SW 1271 (cell line): Measurements from ENCODE around the gene MAST4.
"Not testable (repeated sequence)": the region's sequence is repeated elsewhere in the genome, so short reads cannot be mapped to it uniquely, and the experiment has no call there.

Experiments used
- DNase-seq, 2 experiments: peaks; one replicate each; lab custom pipeline; 2025; lab: John Stamatoyannopoulos, UW

The MAST4 gene

DNA sequence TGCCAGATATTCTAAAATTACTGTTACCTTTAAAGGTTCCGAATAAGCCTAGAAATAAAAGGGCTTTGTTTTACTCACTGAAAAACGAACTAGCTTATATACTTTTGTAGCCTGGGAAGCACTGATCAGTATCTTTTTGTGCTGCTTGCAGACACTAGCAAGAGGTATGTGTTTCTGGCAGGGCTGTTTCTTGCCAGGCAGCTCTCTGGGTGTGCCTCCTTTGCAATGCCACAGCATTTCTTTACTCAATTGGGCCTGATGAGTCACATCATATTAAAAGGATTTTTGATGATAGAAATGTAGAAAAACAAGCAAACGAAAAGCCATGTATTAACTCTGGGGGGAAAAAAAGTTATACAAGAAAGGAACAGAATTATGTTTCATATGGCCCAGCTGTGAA is 564.8 kb downstream of the MAST4 start:
- DNase-seq, result peak in 1 of 2 experiments; percentile 51

DNA sequence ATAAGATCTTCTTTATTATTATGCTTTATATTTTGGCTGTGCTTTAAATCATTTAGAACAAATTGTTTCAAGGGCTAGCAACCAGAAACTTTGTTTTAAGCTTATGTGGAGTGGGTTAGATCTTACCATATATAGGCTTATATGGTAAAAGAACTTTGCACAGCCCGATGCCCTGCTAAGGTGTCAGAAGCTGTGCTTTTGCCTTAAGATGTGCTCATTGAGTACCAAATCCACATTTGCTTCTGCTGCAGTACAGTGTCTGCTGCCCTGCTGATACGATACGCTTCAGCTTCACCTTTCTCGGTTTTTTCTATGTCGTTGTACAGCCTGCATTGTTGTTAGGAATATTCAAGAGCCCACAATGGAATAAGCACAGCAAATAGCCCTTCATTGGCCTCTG is 565.6 kb downstream of the MAST4 start:
- DNase-seq, result no peak

GRCh38 chr5:67163231-67163756 is 567.1 kb downstream of the MAST4 start:
- DNase-seq, result no peak

GRCh38 chr5:67163863-67164595 is 567.8 kb downstream of the MAST4 start:
- no peak for DNase-seq

DNA sequence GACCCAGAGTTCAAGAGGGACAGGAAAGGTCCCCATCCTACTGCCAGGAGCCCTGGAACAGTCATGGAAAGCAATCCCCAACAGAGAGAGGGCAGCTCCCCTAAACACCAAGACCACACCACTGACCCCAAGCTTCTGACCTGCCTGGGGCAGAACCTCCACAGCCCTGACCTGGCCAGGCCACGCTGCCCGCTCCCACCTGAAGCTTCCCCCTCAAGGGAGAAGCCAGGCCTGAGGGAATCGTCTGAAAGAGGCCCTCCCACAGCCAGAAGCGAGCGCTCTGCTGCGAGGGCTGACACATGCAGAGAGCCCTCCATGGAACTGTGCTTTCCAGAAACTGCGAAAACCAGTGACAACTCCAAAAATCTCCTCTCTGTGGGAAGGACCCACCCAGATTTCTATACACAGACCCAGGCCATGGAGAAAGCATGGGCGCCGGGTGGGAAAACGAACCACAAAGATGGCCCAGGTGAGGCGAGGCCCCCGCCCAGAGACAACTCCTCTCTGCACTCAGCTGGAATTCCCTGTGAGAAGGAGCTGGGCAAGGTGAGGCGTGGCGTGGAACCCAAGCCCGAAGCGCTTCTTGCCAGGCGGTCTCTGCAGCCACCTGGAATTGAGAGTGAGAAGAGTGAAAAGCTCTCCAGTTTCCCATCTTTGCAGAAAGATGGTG is 568.8 kb downstream of the MAST4 start:
- DNase-seq, result no peak

DNA sequence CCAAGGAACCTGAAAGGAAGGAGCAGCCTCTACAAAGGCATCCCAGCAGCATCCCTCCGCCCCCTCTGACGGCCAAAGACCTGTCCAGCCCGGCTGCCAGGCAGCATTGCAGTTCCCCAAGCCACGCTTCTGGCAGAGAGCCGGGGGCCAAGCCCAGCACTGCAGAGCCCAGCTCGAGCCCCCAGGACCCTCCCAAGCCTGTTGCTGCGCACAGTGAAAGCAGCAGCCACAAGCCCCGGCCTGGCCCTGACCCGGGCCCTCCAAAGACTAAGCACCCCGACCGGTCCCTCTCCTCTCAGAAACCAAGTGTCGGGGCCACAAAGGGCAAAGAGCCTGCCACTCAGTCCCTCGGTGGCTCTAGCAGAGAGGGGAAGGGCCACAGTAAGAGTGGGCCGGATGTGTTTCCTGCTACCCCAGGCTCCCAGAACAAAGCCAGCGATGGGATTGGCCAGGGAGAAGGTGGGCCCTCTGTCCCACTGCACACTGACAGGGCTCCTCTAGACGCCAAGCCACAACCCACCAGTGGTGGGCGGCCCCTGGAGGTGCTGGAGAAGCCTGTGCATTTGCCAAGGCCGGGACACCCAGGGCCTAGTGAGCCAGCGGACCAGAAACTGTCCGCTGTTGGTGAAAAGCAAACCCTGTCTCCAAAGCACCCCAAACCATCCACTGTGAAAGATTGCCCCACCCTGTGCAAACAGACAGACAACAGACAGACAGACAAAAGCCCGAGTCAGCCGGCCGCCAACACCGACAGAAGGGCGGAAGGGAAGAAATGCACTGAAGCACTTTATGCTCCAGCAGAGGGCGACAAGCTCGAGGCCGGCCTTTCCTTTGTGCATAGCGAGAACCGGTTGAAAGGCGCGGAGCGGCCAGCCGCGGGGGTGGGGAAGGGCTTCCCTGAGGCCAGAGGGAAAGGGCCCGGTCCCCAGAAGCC is 569.6 kb downstream of the MAST4 start:
- DNase-seq, result no peak

DNA sequence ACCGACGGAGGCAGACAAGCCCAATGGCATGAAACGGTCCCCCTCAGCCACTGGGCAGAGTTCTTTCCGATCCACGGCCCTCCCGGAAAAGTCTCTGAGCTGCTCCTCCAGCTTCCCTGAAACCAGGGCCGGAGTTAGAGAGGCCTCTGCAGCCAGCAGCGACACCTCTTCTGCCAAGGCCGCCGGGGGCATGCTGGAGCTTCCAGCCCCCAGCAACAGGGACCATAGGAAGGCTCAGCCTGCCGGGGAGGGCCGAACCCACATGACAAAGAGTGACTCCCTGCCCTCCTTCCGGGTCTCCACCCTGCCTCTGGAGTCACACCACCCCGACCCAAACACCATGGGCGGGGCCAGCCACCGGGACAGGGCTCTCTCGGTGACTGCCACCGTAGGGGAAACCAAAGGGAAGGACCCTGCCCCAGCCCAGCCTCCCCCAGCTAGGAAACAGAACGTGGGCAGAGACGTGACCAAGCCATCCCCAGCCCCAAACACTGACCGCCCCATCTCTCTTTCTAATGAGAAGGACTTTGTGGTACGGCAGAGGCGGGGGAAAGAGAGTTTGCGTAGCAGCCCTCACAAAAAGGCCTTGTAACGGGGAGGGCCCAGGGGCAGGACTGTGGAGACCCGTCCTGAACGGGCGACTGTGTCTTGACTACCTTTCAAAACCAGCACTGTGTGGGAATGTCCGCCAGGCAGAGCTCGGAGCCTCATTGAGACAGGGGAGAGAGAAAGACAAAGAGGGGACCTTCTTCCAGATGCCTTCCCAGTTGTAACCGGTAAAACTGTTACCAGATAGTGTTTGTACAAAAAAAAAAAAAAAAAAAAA is 570.5 kb downstream of the MAST4 start:
- DNase-seq, result no peak

DNA sequence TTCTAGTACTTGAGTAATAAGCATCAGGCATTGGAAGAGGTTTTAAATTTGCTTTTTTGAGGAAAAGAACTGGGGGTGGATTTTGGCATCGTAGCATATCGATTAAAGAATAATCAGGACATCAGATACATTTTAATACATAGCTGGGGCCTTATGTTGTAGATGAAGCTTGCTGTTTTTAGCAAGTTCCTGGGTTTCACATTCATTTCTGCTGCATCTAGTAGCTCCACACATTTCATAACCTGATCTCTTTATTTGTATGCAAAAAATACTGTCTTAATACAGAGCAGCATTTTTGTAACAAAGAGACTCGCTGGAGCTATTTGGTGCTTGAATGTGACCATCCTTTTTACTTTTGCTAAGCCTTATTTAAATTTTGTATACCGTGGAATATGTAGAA is 571.9 kb downstream of the MAST4 start:
- no peak for DNase-seq

DNA sequence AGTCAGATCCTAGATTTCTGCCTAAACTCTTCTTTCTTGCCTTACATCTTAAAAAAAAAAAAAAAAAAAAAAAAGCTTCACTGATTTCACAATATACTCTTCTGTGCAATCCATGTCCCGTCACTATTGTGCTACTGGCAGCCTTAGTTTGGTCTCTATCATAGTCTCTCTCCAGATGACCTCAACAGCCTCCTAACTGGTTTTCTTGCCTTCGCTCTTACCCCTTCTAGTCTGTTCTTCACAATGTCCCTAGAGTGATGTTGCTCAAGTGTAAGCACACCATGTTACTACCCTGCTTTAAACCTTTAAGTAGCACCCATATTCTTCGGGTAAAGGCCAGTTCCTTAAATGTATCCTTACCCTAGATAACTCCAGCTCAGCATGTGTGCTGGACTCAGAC is 574.6 kb downstream of the MAST4 start:
- DNase-seq, result no peak

- not testable (repeated sequence) for DNase-seq
Measured at GRCh38 chr5:67173351-67173750, 577.2 kb downstream of the MAST4 start.

DNA sequence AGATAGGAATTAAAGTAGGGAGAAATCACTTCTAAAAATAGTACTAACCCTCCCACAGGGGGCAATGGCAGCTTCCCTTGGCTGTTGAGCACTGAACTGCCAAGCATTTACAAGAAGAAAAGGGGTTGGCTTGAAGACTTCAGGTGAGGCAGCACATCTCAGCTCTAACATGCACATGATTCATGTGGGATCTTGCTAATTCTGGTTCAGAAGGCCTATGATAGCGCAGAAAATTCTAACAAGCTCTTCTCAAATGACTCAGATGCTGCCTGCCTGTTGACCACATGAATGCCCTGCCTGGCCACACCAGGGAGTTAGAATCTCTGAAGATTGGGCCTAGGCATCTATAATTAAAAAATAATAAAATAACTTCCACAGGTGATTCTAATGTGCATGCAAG is 577.8 kb downstream of the MAST4 start:
- no peak for DNase-seq

- no peak for DNase-seq
Measured at GRCh38 chr5:67176936-67177335, 580.7 kb downstream of the MAST4 start.

DNA sequence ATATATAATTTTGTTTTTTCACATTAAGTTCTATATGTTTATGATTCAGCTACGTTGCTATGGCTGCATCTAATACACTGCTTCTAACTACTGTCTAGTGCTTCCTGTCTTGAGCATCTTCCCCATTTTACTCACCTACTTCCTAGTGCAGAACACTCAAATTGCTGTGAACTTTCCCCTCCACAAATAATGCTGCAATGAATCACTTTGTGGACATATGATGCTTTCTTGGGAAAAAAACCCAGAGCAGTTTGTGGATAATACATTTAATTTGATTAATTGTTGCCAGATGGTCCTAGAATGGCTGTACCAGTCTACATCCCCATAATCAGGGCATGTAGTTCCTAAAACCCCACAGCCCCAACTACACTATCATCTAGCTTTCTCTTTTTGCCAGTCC is 581.9 kb downstream of the MAST4 start:
- DNase-seq, result no peak

DNA sequence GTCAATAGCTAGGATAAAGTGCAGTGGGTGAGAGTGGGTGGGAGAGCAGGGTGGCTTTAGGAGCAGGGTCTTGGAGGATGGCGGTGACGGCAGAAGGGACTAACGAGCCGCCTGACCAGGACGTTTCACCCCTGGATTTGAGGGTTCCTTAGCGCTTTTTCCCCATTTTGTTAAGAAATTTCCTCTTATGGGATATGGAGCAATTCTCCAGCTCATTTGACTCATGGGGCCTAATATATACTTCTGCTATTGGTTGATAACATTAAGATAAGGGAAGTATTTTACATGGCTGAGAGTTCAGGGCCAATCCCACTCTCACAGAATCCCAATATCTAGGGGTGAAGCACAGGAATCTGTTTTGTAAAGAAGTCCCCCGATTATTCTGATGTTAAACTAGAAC is 582.8 kb downstream of the MAST4 start:
- no peak for DNase-seq

- no peak for DNase-seq
Measured at GRCh38 chr5:67179697-67180361, 583.6 kb downstream of the MAST4 start.

- DNase-seq, result no peak
Measured at GRCh38 chr5:67181648-67182221, 585.5 kb downstream of the MAST4 start.

DNA sequence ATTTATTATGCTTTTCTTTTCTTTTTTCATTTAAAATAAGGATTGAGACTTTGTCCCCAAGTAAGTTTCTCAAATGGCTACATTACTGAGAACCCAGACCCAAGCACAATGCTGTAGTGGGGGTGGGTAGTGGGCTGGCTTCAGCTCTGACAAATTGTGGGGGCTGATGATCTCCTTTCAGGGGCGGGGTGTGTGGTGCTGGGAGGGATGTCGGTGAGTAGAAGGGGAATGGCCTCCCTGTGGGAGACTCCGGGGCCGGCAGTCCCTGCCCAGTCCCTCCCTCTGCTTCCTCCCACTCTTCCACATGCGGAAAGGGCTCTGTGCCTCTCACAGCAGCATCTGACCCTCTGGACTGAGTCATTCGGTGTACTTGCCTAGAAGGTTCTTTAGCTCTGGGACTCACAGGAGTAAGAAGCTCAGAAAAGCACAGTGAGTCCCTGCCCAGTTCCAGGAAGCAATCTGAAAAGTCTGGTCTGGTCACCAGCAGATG is 586.2 kb downstream of the MAST4 start:
- no peak for DNase-seq

DNA sequence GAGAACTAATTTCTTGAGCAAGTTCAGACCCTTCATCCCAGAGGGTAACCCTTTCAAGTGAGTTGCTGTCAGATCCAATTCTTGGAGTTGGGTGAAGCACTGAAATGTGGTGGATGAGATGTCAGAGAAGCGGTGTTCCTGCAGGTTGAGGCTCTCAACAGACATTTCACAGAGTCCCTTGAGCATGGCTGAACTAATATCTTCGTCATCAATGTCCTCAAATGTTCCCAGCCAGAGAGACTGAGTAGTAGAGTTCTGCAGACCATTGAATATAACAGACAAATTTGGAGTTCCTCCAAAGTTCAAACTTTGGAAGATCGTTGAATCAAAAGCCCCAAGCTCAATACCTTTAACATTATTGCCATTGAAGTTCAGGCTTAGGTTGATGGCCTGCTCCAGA is 587.7 kb downstream of the MAST4 start:
- no peak for DNase-seq

DNA sequence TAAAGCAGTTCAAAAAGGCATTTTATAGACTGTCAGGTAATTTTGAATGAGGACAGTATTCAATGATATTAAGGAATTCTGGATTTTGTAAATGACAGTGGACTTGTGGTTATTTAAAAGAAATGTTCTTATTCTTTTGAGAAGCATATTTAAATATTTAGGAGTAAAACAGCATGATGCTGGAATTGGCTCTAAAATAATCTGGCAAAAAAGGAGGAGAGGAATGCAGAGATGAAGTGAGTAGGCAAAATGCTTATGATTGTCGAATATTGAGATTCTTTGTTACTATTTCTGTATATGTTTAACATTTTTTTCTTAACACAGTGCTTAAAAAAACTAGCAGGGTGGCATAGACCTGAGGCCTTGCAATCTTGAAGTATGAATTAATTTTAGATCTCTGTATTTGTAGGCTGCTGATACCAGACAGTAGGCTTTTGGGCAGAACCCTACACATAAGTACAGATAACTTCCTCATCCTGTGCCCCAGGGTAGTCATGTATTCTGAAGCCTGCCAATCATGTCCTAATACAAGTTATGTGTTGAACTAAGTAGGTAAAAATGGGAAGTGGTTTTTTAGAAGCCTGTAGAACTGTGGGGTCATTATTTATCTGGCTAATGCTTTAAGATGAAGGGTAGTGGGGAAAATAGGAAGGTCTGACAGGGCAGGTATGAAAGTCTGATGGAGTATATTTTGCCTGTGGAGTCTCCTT is 591.0 kb downstream of the MAST4 start:
- no peak for DNase-seq
